Ovary (tissue), 9 donors: Measurements from ENCODE around the gene PPP2R5C. TPM values are rescaled to one million over a fixed set of nuclear protein-coding genes. Genes with fewer than 3 reads are reported as not detected.

Experiments used
- DNase-seq, 5 donors: peaks; one replicate each; pipeline ENCODE4 v3.0.0-alpha.2; 2019 to 2020
- H3K27ac ChIP-seq, 2 donors: fragments of 200-600 bp; one replicate each; pipeline versions ENCODE4 v1.5.1 to v1.8.0; 2019 to 2022
- H3K27me3 ChIP-seq: fragments of 200-600 bp; one replicate; pipeline ENCODE4 v1.8.0; 2022
- H3K36me3 ChIP-seq: fragments of 200-600 bp; sonication (generic); one replicate; pipeline ENCODE4 v1.5.1; 2019
- H3K4me1 ChIP-seq: one replicate; pipeline ENCODE4 v1.8.1; 2013; ENCODE audit warnings: mild to moderate bottlenecking, moderate library complexity; ENCODE audit not compliant: insufficient read depth
- H3K4me3 ChIP-seq: fragments of 200-600 bp; sonication (generic); one replicate; pipeline ENCODE4 v1.5.1; 2017
- H3K9me3 ChIP-seq, 2 donors: fragments of 200-600 bp in 1 of 2; sonication (generic) in 1 of 2; one replicate each; pipeline versions ENCODE4 v1.5.1 to v1.8.1; 2013 to 2019; ENCODE audit warnings: mild to moderate bottlenecking in 1 of 2, moderate library complexity in 1 of 2
- CTCF ChIP-seq, 3 donors: fragments of 450-650 bp in 2 of 3; fragments of 200-600 bp in 1 of 3; IDR thresholded peaks; one replicate each; pipeline versions ENCODE4 v1.5.1 to v1.8.0; 2016 to 2022; ENCODE audit warnings: antibody characterized with exemption in 3 of 3, mild to moderate bottlenecking in 1 of 3
- EP300 ChIP-seq: sonication (generic); formaldehyde crosslinking; IDR thresholded peaks from one replicate; pipeline ENCODE4 v1.6.1; 2017; ENCODE audit warnings: antibody characterized with exemption
- POLR2A ChIP-seq: fragments of 450-650 bp; IDR thresholded peaks from one replicate; pipeline ENCODE4 v1.6.1; 2017; ENCODE audit warnings: antibody characterized with exemption, mild to moderate bottlenecking, moderate library complexity
- WGBS, 3 donors: extraction: QIAGEN DNeasy Blood & Tissue Kit in 1 of 3; methylation state at CpG; one replicate each; pipeline versions ENCODE4 v1.1.5 to v1.1.7; 2013 to 2017; 5-methylcytosine and 5-hydroxymethylcytosine counted together
- intact Hi-C, 4 donors: fragments of 100-400 bp; cut with DNase I; formaldehyde crosslinking; loops; one replicate each; pipeline versions ENCODE4 v1.11.0 to v1.15.1; 2022 to 2023
- polyA plus RNA-seq, 2 donors: library from polyadenylated mRNA; stranded (reverse); fragments of 200-250 nt in 1 of 2; fragments of 350-450 nt in 1 of 2; fragmentation: Illumina TruSeq in 1 of 2; extraction: RNeasy Lipid Tissue Mini Kit (QIAGEN cat#74804) in 1 of 2; gene quantifications; one replicate each; pipeline ENCODE4 v1.2.3, GENCODE V29; 2013 to 2014
- total RNA-seq, 7 donors: library from RNA; depleted of rRNA in 2 of 7; stranded (reverse); fragments of >200 nt in 2 of 7; fragmentation: NEBNext Ultra II Directional in 3 of 7; extraction: Animal tissue kit (Norgen Biotek cat#: 25700) in 3 of 7; gene quantifications; one replicate each; pipeline versions ENCODE4 v1.1.0 to v1.2.4, GENCODE V29; 2016 to 2023
- donor health status: DM: no; HTN: no; CAD: no; lungs with moderate emphysema.
- donor health status: DM: no; HTN: no; CAD: no.
- donor health status: Bipolar disorder and iron deficiency.
- donor health status: DM: yes; HTN: yes; CAD: no.
- donor health status: DM: no; HTN: no; CAD: no.
- donor health status: DM: yes; HTN: yes; CAD: no.

The PPP2R5C gene
- total and polyA plus RNA-seq, 9 donors, result 52.8 to 136 (median 96.6) TPM

- H3K4me3 ChIP-seq, result no peak overlapping the region
- H3K4me1 ChIP-seq, result peaks cover 32% of the 10 kb centered on the region
- intact Hi-C loops, result loop anchor here in 1 of 4 donors (10.0 kb wide), 1 partner anchor 65 kb away; the partner anchor contains the start of gene PPP2R5C
- H3K27ac ChIP-seq, result no peak overlapping the region
- DNase-seq, result no peak
- H3K9me3 ChIP-seq, result no peaks in the 10 kb centered on the region
- WGBS, 3 donors, result 86 to 89% (median 87%) methylated on average over 4 of the region's 4 CpGs
- H3K36me3 ChIP-seq, result no peaks in the 10 kb centered on the region
- no peaks in the 10 kb centered on the region for H3K27me3 ChIP-seq
- TF ChIP-seq CTCF (IDR thresholded peaks at IDR 0.05), result no peak
- TF ChIP-seq EP300, result no peak
- no peak for TF ChIP-seq POLR2A
Measured at GRCh38 chr14:101830271-101830670, 68.8 kb downstream of the PPP2R5C start.

- Histone ChIP-seq H3K9me3 (no peaks in the 10 kb centered on the region), H3K27me3 (no peaks in the 10 kb centered on the region), H3K4me3 (no peak overlapping the region), H3K27ac (peak overlapping the region in 1 of 2 donors; percentile 78), H3K4me1 (peaks cover 36% of the 10 kb centered on the region), H3K36me3 (no peaks in the 10 kb centered on the region)
- TF ChIP-seq POLR2A (no peak), CTCF (IDR thresholded peaks at IDR 0.05) (no peak), EP300 (no peak)
- intact Hi-C loops, result loop anchor here in 1 of 4 donors (10.0 kb wide), 1 partner anchor 68 kb away; the partner anchor contains the start of gene PPP2R5C
- WGBS, 3 donors, result 8 to 52% (median 22%) methylated on average over 11 of the region's 11 CpGs
- peak; percentile 69 to 79 (median 75) for DNase-seq
Measured at GRCh38 chr14:101833045-101833444, 71.5 kb downstream of the PPP2R5C start.

GRCh38 chr14:101834397-101834796 is 72.9 kb downstream of the PPP2R5C start:
- no peaks in the 10 kb centered on the region for H3K9me3 ChIP-seq
- no peak for TF ChIP-seq EP300
- no peak for TF ChIP-seq POLR2A
- no peak for TF ChIP-seq CTCF (IDR thresholded peaks at IDR 0.05)
- 31 to 49% (median 41%) methylated on average over 4 of the region's 4 CpGs for WGBS, 3 donors
- H3K27ac ChIP-seq, result peak overlapping the region in 1 of 2 donors; percentile 78
- DNase-seq, result peak in 1 of 5 donors; percentile 50
- no peak overlapping the region for H3K4me3 ChIP-seq
- intact Hi-C loops, result loop anchor here in 1 of 4 donors (10.0 kb wide), 1 partner anchor 70 kb away; the partner anchor contains the start of gene PPP2R5C
- no peaks in the 10 kb centered on the region for H3K27me3 ChIP-seq
- H3K36me3 ChIP-seq, result no peaks in the 10 kb centered on the region
- H3K4me1 ChIP-seq, result peaks cover 39% of the 10 kb centered on the region

GRCh38 chr14:101834800-101835547 is 73.5 kb downstream of the PPP2R5C start:
- DNase-seq, result no peak
- no peaks in the 10 kb centered on the region for H3K36me3 ChIP-seq
- TF ChIP-seq EP300, result no peak
- TF ChIP-seq CTCF (IDR thresholded peaks at IDR 0.05), result no peak
- TF ChIP-seq POLR2A, result no peak
- H3K27ac ChIP-seq, result peak overlapping the region in 1 of 2 donors; percentile 78
- no peak overlapping the region for H3K4me3 ChIP-seq
- 28 to 42% (median 38%) methylated on average over 6 of the region's 6 CpGs for WGBS, 3 donors
- H3K27me3 ChIP-seq, result no peaks in the 10 kb centered on the region
- no peaks in the 10 kb centered on the region for H3K9me3 ChIP-seq
- intact Hi-C loops, result loop anchor here in 1 of 4 donors (10.0 kb wide), 1 partner anchor 70 kb away; the partner anchor contains the start of gene PPP2R5C
- peaks cover 39% of the 10 kb centered on the region for H3K4me1 ChIP-seq
